Tibial artery (tissue), 4 donors: ENCODE measurements around the gene ZNF281.

Experiments used
- DNase-seq, 2 donors: peaks; one replicate each; pipeline ENCODE4 v3.0.0-alpha.2; 2019
- H3K27ac ChIP-seq, 2 donors: fragments of 200-600 bp; sonication (generic) in 1 of 2; 1 replicate in 1 of 2; 2 replicates in 1 of 2; pipeline ENCODE4 v1.5.1; 2018 to 2019; ENCODE audit warnings: mild to moderate bottlenecking in 1 of 2
- H3K27me3 ChIP-seq, 2 donors: fragments of 200-600 bp; sonication (generic) in 1 of 2; one replicate each; pipeline versions ENCODE4 v1.5.1 to v1.6.0; 2016 to 2019
- H3K36me3 ChIP-seq, 3 donors: fragments of 200-600 bp; sonication (generic) in 2 of 3; one replicate each; pipeline ENCODE4 v1.5.1; 2016 to 2019; ENCODE audit warnings: mild to moderate bottlenecking in 2 of 3
- H3K4me1 ChIP-seq, 4 donors: fragments of 200-600 bp; sonication (generic) in 2 of 4; 1 replicate in 3 of 4; 2 replicates in 1 of 4; pipeline ENCODE4 v1.5.1; 2016 to 2019
- H3K4me3 ChIP-seq, 2 donors: fragments of 200-600 bp; sonication (generic) in 1 of 2; 1 replicate in 1 of 2; 2 replicates in 1 of 2; pipeline ENCODE4 v1.5.1; 2018 to 2019; ENCODE audit warnings: mild to moderate bottlenecking in 2 of 2
- H3K9me3 ChIP-seq, 3 donors: fragments of 200-600 bp; sonication (generic) in 1 of 3; one replicate each; pipeline ENCODE4 v1.5.1; 2016 to 2019
- CTCF ChIP-seq, 2 experiments: fragments of 200-600 bp in 1 of 2; fragments of 450-650 bp in 1 of 2; IDR thresholded peaks; one replicate each; pipeline ENCODE4 v1.5.1; 2017 to 2019; ENCODE audit warnings: antibody characterized with exemption in 2 of 2, mild to moderate bottlenecking in 1 of 2, moderate library complexity in 1 of 2
- intact Hi-C: fragments of 100-400 bp; cut with DNase I; formaldehyde crosslinking; loops from one replicate; pipeline ENCODE4 v1.15.0; 2023; ENCODE audit warnings: low total_unique reads

ZNF281 gene

GRCh38 chr1:200386416-200386815 lies 23.4 kb downstream of the ZNF281 start:
- Histone ChIP-seq H3K27me3 (no peaks in the 10 kb centered on the region), H3K36me3 (no peaks in the 10 kb centered on the region), H3K9me3 (no peaks in the 10 kb centered on the region), H3K4me3 (no peak overlapping the region), H3K4me1 (no peaks in the 10 kb centered on the region), H3K27ac (no peak overlapping the region)
- no peak for TF ChIP-seq CTCF (IDR thresholded peaks at IDR 0.05)
- intact Hi-C loops = no loop called here
- DNase-seq = no peak

GRCh38 chr1:200384818-200385390 lies 24.9 kb downstream of the ZNF281 start:
- Histone ChIP-seq H3K4me3 (no peak overlapping the region), H3K36me3 (no peaks in the 10 kb centered on the region), H3K27ac (no peak overlapping the region), H3K9me3 (no peaks in the 10 kb centered on the region), H3K4me1 (no peaks in the 10 kb centered on the region), H3K27me3 (no peaks in the 10 kb centered on the region)
- intact Hi-C loops = no loop called here
- no peak for TF ChIP-seq CTCF (IDR thresholded peaks at IDR 0.05)
- no peak for DNase-seq

GRCh38 chr1:200381256-200381984 lies 28.4 kb downstream of the ZNF281 start:
- H3K4me3 ChIP-seq = no peak overlapping the region
- H3K9me3 ChIP-seq = no peaks in the 10 kb centered on the region
- DNase-seq = no peak
- no peaks in the 10 kb centered on the region for H3K27me3 ChIP-seq
- H3K4me1 ChIP-seq = peaks cover 0 to 6% (median 0%) of the 10 kb centered on the region in 4 donors
- no peak for TF ChIP-seq CTCF (IDR thresholded peaks at IDR 0.05)
- H3K36me3 ChIP-seq = no peaks in the 10 kb centered on the region
- no peak overlapping the region for H3K27ac ChIP-seq
- intact Hi-C loops = no loop called here

GRCh38 chr1:200380589-200381021 lies 29.2 kb downstream of the ZNF281 start:
- Histone ChIP-seq H3K4me1 (peaks cover 0 to 6% (median 0%) of the 10 kb centered on the region in 4 donors), H3K27me3 (no peaks in the 10 kb centered on the region), H3K4me3 (no peak overlapping the region), H3K9me3 (no peaks in the 10 kb centered on the region), H3K27ac (no peak overlapping the region), H3K36me3 (no peaks in the 10 kb centered on the region)
- DNase-seq = no peak
- no peak for TF ChIP-seq CTCF (IDR thresholded peaks at IDR 0.05)
- intact Hi-C loops = no loop called here

GRCh38 chr1:200379940-200380588 lies 29.8 kb downstream of the ZNF281 start:
- intact Hi-C loops = no loop called here
- H3K27me3 ChIP-seq = no peaks in the 10 kb centered on the region
- no peaks in the 10 kb centered on the region for H3K9me3 ChIP-seq
- H3K4me3 ChIP-seq = no peak overlapping the region
- H3K4me1 ChIP-seq = peaks cover 0 to 6% (median 0%) of the 10 kb centered on the region in 4 donors
- no peak for DNase-seq
- no peak overlapping the region for H3K27ac ChIP-seq
- no peak for TF ChIP-seq CTCF (IDR thresholded peaks at IDR 0.05)
- no peaks in the 10 kb centered on the region for H3K36me3 ChIP-seq
